HL-60 (cell line): Measurements from ENCODE around the gene MYCBPAP.

Experiments
- DNase-seq, 2 experiments: peaks; one replicate each; pipeline ENCODE4 v3.0.0-alpha.2; 2010 to 2020; ENCODE audit warnings: low read depth in 1 of 2, low spot score in 1 of 2
- H3K27ac ChIP-seq: fragments of 250-450 bp; sonication (Bioruptor Pico); replicated peaks from 2 replicates; pipeline ENCODE4 v1.5.1; 2020; ENCODE audit warnings: mild to moderate bottlenecking, moderate library complexity
- H3K27me3 ChIP-seq: fragments of 250-450 bp; sonication (Bioruptor Pico); 2 replicates; pipeline ENCODE4 v1.5.1; 2021; ENCODE audit warnings: mild to moderate bottlenecking, moderate library complexity; ENCODE audit not compliant: insufficient read depth, poor library complexity, severe bottlenecking
- H3K4me3 ChIP-seq: replicated peaks from 2 replicates; pipeline ENCODE4 v1.5.1; 2011; ENCODE audit warnings: mild to moderate bottlenecking, control low read depth, low read length; ENCODE audit not compliant: insufficient read depth
- CTCF ChIP-seq: IDR thresholded peaks from one replicate; pipeline ENCODE4 v1.5.1; 2011; ENCODE audit warnings: low read length, control low read depth, inconsistent platforms; ENCODE audit not compliant: insufficient read depth
- GABPA ChIP-seq: IDR thresholded peaks from 2 replicates; pipeline ENCODE4 v1.6.1; 2012; ENCODE audit warnings: low read depth
- POLR2AphosphoS5 ChIP-seq: IDR thresholded peaks from 2 replicates; pipeline ENCODE4 v1.6.1; 2012; ENCODE audit warnings: low read depth
- REST ChIP-seq: IDR thresholded peaks from 2 replicates; pipeline ENCODE4 v1.6.1; 2012; ENCODE audit warnings: low read depth; ENCODE audit not compliant: insufficient replicate concordance
- SPI1 ChIP-seq: IDR thresholded peaks from 2 replicates; pipeline ENCODE4 v1.6.1; 2012; ENCODE audit warnings: low read depth, mild to moderate bottlenecking, borderline replicate concordance

The MYCBPAP gene

GRCh38 chr17:50520483-50520882 is 12.2 kb downstream of the MYCBPAP start:
- no peaks in the 10 kb centered on the region for H3K27me3 ChIP-seq
- TF ChIP-seq GABPA = no peak
- no peak for TF ChIP-seq POLR2AphosphoS5
- no peak for TF ChIP-seq SPI1
- no peak for TF ChIP-seq CTCF
- TF ChIP-seq REST = no peak
- DNase-seq = no peak
- H3K27ac ChIP-seq = no peak overlapping the region
- no peak overlapping the region for H3K4me3 ChIP-seq

GRCh38 chr17:50521514-50521913 is 13.3 kb downstream of the MYCBPAP start:
- Histone ChIP-seq H3K27ac (no peak overlapping the region), H3K4me3 (no peak overlapping the region), H3K27me3 (no peaks in the 10 kb centered on the region)
- no peak for DNase-seq
- TF ChIP-seq CTCF (no peak), POLR2AphosphoS5 (no peak), GABPA (no peak), REST (no peak), SPI1 (no peak)

- Histone ChIP-seq H3K27me3 (no peaks in the 10 kb centered on the region), H3K4me3 (no peak overlapping the region), H3K27ac (no peak overlapping the region)
- TF ChIP-seq CTCF = no peak
- no peak for TF ChIP-seq REST
- TF ChIP-seq POLR2AphosphoS5 = no peak
- no peak for TF ChIP-seq GABPA
- no peak for TF ChIP-seq SPI1
- DNase-seq = no peak
These were observed 14.5 kb downstream of the MYCBPAP start for GRCh38 chr17:50522766-50523165.
